HEK293T (cell line): ENCODE measurements around the gene FBXO38.

ENCODE experiments used
- CTCF ChIA-PET: fragments of 350-600 bp; formaldehyde crosslinking; extraction: SDS; loops from one replicate; lab custom pipeline; 2021; ENCODE audit warnings: antibody characterized with exemption, inconsistent platforms; lab: Yijun Ruan, JAX
- POLR2A ChIA-PET: fragments of 350-600 bp; formaldehyde crosslinking; extraction: SDS; loops from one replicate; lab custom pipeline; 2020; ENCODE audit warnings: antibody characterized with exemption, inconsistent platforms; lab: Yijun Ruan, JAX
- DNase-seq: peaks from one replicate; pipeline ENCODE4 v3.0.0; 2012; ENCODE audit warnings: mixed read lengths; ENCODE audit errors: extremely low spot score
- ARNT ChIP-seq: fragments of 450-650 bp; IDR thresholded peaks from 2 replicates; pipeline ENCODE4 v1.6.1; 2017; ENCODE audit warnings: mild to moderate bottlenecking
- BHLHE40 ChIP-seq: fragments of 450-650 bp; IDR thresholded peaks from 2 replicates; pipeline ENCODE4 v1.6.1; 2016; ENCODE audit warnings: mild to moderate bottlenecking, moderate library complexity, borderline replicate concordance
- CTBP1 ChIP-seq: fragments of 450-650 bp; IDR thresholded peaks from 2 replicates; pipeline ENCODE4 v1.6.1; 2016; ENCODE audit warnings: borderline replicate concordance
- ELF4 ChIP-seq: fragments of 450-650 bp; IDR thresholded peaks from 2 replicates; pipeline ENCODE4 v1.6.1; 2017; ENCODE audit warnings: antibody characterized with exemption
- FOXA1 ChIP-seq: fragments of 450-650 bp; IDR thresholded peaks from 2 replicates; pipeline ENCODE4 v1.6.1; 2016; ENCODE audit warnings: mild to moderate bottlenecking
- FOXK2 ChIP-seq: fragments of 450-650 bp; IDR thresholded peaks from 2 replicates; pipeline ENCODE4 v1.6.1; 2016; ENCODE audit warnings: mild to moderate bottlenecking
- FOXM1 ChIP-seq: fragments of 450-650 bp; IDR thresholded peaks from 2 replicates; pipeline ENCODE4 v1.6.1; 2017; ENCODE audit warnings: mild to moderate bottlenecking, borderline replicate concordance
- HDGF ChIP-seq: fragments of 450-650 bp; IDR thresholded peaks from 2 replicates; pipeline ENCODE4 v1.6.1; 2017; ENCODE audit warnings: antibody characterized with exemption, borderline replicate concordance
- L3MBTL2 ChIP-seq: fragments of 450-650 bp; conservative IDR thresholded peaks from 2 replicates; pipeline ENCODE4 v1.6.1; 2016; ENCODE audit warnings: mild to moderate bottlenecking
- LEF1 ChIP-seq: fragments of 450-650 bp; IDR thresholded peaks from 2 replicates; pipeline ENCODE4 v1.6.1; 2017; ENCODE audit warnings: mild to moderate bottlenecking, borderline replicate concordance
- NFRKB ChIP-seq: fragments of 450-650 bp; IDR thresholded peaks from 2 replicates; pipeline ENCODE4 v1.6.1; 2016; ENCODE audit warnings: mild to moderate bottlenecking, moderate library complexity
- SP1 ChIP-seq: fragments of 450-650 bp; IDR thresholded peaks from 2 replicates; pipeline ENCODE4 v1.6.1; 2017
- SUZ12 ChIP-seq: fragments of 450-650 bp; IDR thresholded peaks from 2 replicates; pipeline ENCODE4 v1.6.1; 2016; ENCODE audit warnings: mild to moderate bottlenecking
- TARDBP ChIP-seq: fragments of 450-650 bp; IDR thresholded peaks from 2 replicates; pipeline ENCODE4 v1.6.1; 2016
- ZNF384 ChIP-seq: fragments of 450-650 bp; IDR thresholded peaks from 2 replicates; pipeline ENCODE4 v1.6.1; 2016
- TF ChIP-seq, protein P1 (sequence below): fragments of 450-650 bp; IDR thresholded peaks from 2 replicates; pipeline ENCODE4 v1.6.1; 2016

FBXO38 gene

DNA sequence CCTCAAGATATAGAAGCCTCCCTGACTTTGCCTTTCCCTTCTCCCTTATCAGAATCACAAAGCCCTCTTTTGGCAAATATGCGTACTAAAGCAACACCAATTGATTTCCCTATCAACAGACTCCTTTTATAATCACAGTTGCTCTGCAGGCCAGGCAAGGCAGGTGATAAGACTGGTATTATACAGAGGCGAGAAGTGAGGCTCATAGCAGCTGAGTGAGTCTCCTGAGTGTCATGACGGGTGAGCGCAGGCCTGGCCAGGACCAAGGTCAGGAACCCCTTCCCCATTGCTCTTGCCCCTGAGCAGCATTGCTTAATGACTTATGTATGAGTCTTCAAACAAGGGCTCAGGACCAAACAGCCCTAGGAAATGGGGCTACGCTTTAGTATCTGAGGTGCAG lies 70.8 kb downstream of the FBXO38 start:
- ChIA-PET CTCF (interaction anchor here (0.6 to 3.0 kb wide), 3 partner anchors 13 to 553 kb away, joined by 3 to 17 read pairs (median 3); no protein-coding TSS in a partner anchor), POLR2A (no interaction called here)
- TF ChIP-seq ZNF384, result no peak
- TF ChIP-seq SUZ12, result no peak
- no peak for DNase-seq

DNA sequence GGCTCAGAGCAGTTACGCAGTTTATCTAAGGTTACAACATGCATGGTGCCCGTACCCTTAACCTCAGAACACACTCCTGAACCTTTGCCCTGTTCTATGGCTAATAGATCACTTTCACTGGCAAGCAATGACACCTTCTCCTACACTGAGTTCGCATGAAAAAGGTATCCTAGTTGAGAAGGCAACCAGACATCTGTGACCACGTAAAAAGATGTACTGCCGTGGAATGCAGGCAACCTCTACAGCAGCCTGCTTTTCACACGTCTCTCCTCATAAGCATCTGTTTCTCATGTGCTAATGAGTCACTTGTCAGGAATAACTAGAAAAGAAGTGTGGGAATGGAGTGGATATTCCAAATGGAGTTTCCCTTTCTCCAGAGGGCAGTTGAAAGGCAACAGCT lies 71.4 kb downstream of the FBXO38 start:
- DNase-seq, result no peak
- no peak for TF ChIP-seq CTBP1
- CTCF ChIA-PET, result no interaction called here
- POLR2A ChIA-PET, result no interaction called here

DNA sequence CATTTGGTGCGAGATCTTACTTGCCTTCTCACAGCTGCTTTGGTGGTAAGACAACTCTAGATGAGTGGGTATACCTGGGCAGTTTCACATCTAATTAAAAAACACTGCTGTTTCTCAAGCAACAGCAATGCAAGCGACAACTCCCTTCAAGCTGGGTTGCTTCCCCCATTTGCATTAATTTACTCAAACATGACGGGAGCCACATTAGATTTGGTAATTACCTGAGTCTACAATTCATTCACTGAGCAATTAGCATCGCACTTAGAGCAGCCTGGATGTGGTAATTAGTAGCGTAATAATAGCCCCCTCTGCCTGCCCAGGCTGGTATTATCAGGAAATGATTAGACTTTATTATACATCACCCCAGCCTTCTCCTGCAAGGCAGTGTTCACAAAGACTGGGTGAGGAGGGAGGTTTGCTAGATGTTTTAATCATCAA lies 73.4 kb downstream of the FBXO38 start:
- no peak for DNase-seq
- CTCF ChIA-PET, result no interaction called here
- TF ChIP-seq FOXA1 (no peak), TARDBP (no peak), ELF4 (no peak), SUZ12 (no peak), NFRKB (no peak)
- POLR2A ChIA-PET, result no interaction called here

DNA sequence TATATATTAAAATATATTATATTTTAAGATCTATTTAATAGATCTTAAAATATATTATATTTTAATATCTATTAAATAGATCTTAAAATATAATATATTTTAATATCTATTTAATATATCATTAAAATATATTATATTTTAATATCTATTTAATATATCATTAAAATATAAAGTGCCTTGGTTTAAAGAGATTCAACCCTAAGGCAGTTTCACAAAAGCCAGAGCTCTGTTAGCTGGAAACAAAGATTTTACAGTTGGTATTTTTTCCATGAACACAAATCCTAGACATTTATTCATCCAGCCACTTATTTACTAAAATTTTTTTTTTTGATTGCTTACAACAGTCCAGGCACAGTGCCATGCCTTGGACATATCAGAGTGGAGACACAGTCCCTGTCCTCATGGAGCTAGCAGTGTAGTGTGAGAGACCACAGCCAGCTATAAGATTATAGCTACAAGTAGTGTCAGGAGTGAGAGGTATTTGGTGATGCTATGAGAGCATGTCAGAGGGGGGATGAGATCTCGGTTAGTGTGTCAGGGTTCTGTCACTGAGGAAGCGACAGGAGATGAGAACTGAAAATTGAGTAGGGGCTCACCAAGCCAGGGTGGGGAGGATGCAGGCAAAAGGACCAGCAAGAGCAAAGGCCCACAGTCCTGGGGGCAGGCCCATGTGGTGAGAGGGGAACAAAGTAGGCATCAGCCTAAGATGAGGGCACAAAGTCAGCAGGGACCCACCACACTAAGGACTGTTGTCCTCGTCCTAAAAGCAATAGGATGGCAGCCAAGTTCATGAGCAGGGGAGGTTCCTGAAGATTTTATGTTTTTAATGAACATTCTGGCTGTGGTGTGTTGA lies 74.5 kb downstream of the FBXO38 start:
- POLR2A ChIA-PET, result no interaction called here
- DNase-seq, result no peak
- no peak for TF ChIP-seq SP1
- no peak for TF ChIP-seq BHLHE40
- TF ChIP-seq ZNF384, result no peak

DNA sequence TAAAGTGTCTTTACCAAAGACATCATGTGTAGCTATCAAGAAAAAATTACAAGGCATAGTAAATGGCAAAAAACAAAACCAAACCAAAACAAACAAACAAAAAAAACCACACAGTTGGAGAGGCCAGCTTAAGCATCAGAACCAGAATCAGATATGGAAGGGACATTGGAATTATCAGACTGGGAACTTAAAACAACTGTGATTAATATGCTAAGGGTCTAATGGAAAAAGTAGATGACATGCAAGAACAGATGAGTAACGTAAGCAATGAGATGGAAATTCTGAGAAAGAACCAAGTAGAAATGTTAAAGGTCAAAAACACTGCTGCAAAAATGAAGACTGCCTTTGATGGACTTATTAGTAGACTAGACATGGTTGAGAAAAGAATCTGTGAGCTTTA lies 75.9 kb downstream of the FBXO38 start:
- POLR2A ChIA-PET, result no interaction called here
- TF ChIP-seq SP1 (no peak), CTBP1 (no peak), NFRKB (no peak), ZNF384 (no peak), FOXA1 (no peak), SUZ12 (no peak), L3MBTL2 (no peak), FOXK2 (no peak), TARDBP (no peak), ARNT (no peak), LEF1 (no peak), HDGF (no peak), BHLHE40 (no peak), ELF4 (no peak)
- TF ChIP-seq, protein P1, sequence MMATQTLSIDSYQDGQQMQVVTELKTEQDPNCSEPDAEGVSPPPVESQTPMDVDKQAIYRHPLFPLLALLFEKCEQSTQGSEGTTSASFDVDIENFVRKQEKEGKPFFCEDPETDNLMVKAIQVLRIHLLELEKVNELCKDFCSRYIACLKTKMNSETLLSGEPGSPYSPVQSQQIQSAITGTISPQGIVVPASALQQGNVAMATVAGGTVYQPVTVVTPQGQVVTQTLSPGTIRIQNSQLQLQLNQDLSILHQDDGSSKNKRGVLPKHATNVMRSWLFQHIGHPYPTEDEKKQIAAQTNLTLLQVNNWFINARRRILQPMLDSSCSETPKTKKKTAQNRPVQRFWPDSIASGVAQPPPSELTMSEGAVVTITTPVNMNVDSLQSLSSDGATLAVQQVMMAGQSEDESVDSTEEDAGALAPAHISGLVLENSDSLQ, result no peak
- CTCF ChIA-PET, result interaction anchor here (0.5 kb wide), 1 partner anchor 295 kb away, joined by 5 read pairs; no protein-coding TSS in a partner anchor
- DNase-seq, result no peak

More for the DNA sequence above, 74.5 kb downstream of the FBXO38 start:
- CTCF ChIA-PET, result interaction anchor here (1.7 kb wide), 1 partner anchor 273 kb away, joined by 4 read pairs; no protein-coding TSS in a partner anchor

DNA sequence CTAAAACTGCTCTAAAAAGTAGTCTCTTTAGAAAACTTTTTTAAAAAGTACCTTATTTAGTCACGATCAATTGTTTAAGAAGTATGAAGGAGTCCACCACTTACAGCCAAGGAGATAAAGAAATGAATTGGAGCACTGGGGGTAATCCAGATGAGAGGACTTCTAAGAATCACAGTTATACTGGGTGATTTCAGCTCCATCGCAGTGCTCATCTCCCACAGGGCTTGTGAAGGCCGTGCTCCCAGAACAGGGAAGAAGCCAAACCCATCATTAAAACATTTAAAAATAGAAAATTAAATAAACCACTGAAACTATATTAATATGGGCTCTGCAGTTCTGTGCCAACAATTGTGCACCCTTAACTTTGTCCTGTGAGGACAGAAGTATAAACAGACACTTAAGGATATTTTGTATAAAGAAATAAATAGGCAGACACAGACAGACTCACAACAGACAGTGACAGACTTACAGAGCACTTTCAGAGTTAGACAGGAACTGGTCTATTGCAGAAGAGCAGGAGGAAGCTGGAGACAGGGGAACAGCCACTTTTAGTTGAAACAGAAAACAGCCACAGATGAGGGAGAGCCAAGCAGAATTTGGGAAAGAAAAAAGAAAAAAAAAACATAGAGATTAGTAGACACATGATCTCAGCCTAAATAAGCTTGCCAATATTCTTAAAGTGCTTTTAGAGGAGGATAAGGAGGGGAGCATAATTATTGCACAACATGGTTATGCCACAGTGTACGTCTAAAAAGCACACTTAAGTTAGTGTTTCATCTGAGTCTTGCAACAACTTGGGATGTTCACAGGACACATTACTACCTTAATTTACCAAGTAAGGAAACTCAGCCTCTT lies 81.8 kb downstream of the FBXO38 start:
- ChIA-PET POLR2A (no interaction called here), CTCF (no interaction called here)
- DNase-seq, result no peak
- no peak for TF ChIP-seq NFRKB
- TF ChIP-seq BHLHE40, result no peak
- no peak for TF ChIP-seq SUZ12
- TF ChIP-seq LEF1, result no peak
- no peak for TF ChIP-seq FOXM1
- no peak for TF ChIP-seq ZNF384
- TF ChIP-seq FOXA1, result no peak
- TF ChIP-seq TARDBP, result no peak
- TF ChIP-seq FOXK2, result no peak
- no peak for TF ChIP-seq ARNT
- TF ChIP-seq SP1, result no peak
- no peak for TF ChIP-seq L3MBTL2
- TF ChIP-seq CTBP1, result no peak
- no peak for TF ChIP-seq ELF4

DNA sequence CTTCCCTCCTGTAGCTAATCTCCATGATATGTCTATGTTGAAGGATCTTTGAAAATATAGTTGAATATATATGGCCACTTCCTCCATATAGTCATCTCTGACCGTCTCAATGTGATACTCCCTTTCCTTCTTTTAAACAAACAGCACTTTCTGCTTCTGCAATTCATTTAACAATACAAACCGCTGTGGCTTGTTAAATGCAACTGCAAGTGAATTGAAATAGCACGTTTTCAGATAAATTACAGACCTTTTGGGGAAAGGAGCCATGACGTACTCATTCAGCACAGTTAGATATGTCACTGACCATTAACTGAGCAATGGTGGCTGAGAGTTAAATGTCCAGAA lies 82.5 kb downstream of the FBXO38 start:
- POLR2A ChIA-PET, result no interaction called here
- DNase-seq, result no peak
- CTCF ChIA-PET, result no interaction called here
- no peak for TF ChIP-seq FOXA1
- TF ChIP-seq L3MBTL2, result no peak
- TF ChIP-seq, protein P1, result no peak
- no peak for TF ChIP-seq ELF4
- TF ChIP-seq TARDBP, result no peak
- TF ChIP-seq SP1, result no peak
- TF ChIP-seq HDGF, result no peak
- TF ChIP-seq ARNT, result no peak
- TF ChIP-seq SUZ12, result no peak
- TF ChIP-seq LEF1, result no peak
- no peak for TF ChIP-seq CTBP1
- TF ChIP-seq ZNF384, result no peak
- no peak for TF ChIP-seq NFRKB
- TF ChIP-seq FOXM1, result no peak
- TF ChIP-seq FOXK2, result no peak
- TF ChIP-seq BHLHE40, result no peak
